IPS-NIHi7 (cell line): ENCODE data around the gene STAG2.
"Not testable (repeated sequence)": the region's sequence is repeated elsewhere in the genome, so short reads cannot be mapped to it uniquely, and the experiment has no call there.

ENCODE experiments used
- DNase-seq: peaks from one replicate; pipeline ENCODE4 v3.0.0; 2012; ENCODE audit warnings: mixed read lengths; ENCODE audit errors: extremely low spot score

Gene STAG2

GRCh38 chrX:124035657-124036056, 74.2 kb downstream of the STAG2 start:
- DNase-seq = no peak

- DNase-seq = no peak
Measured at GRCh38 chrX:124042042-124042441, 80.5 kb downstream of the STAG2 start.

- no peak for DNase-seq
Measured at GRCh38 chrX:124045109-124045508, 83.6 kb downstream of the STAG2 start.

GRCh38 chrX:124084417-124084816, 122.9 kb downstream of the STAG2 start:
- DNase-seq = not testable (repeated sequence)

GRCh38 chrX:124085063-124085462, 123.6 kb downstream of the STAG2 start:
- DNase-seq = no peak

GRCh38 chrX:124086411-124086810, 124.9 kb downstream of the STAG2 start:
- no peak for DNase-seq

- no peak for DNase-seq
Measured at GRCh38 chrX:124087000-124087746, 125.7 kb downstream of the STAG2 start.

- no peak for DNase-seq
Measured at GRCh38 chrX:124093222-124093621, 131.7 kb downstream of the STAG2 start.

- DNase-seq = no peak
Measured at GRCh38 chrX:124097116-124097515, 135.6 kb downstream of the STAG2 start.

GRCh38 chrX:124098089-124098488, 136.6 kb downstream of the STAG2 start:
- DNase-seq = peak; percentile 13

- DNase-seq = no peak
Measured at GRCh38 chrX:124103966-124104365, 142.5 kb downstream of the STAG2 start.

GRCh38 chrX:124104512-124104911, 143.0 kb downstream of the STAG2 start:
- not testable (repeated sequence) for DNase-seq

- no peak for DNase-seq
Measured at GRCh38 chrX:124113621-124114600, 152.4 kb downstream of the STAG2 start.

GRCh38 chrX:124117325-124117724, 155.8 kb downstream of the STAG2 start:
- DNase-seq = no peak

GRCh38 chrX:124125471-124125870, 164.0 kb downstream of the STAG2 start:
- DNase-seq = no peak

GRCh38 chrX:124127496-124127895, 166.0 kb downstream of the STAG2 start:
- DNase-seq = no peak

- not testable (repeated sequence) for DNase-seq
Measured at GRCh38 chrX:124132437-124132836, 170.9 kb downstream of the STAG2 start.

- no peak for DNase-seq
Measured at GRCh38 chrX:124145749-124146148, 184.2 kb downstream of the STAG2 start.

GRCh38 chrX:124151195-124151594, 189.7 kb downstream of the STAG2 start:
- no peak for DNase-seq
